ENCODE data around the gene ABHD4.

Gene ABHD4

DNA sequence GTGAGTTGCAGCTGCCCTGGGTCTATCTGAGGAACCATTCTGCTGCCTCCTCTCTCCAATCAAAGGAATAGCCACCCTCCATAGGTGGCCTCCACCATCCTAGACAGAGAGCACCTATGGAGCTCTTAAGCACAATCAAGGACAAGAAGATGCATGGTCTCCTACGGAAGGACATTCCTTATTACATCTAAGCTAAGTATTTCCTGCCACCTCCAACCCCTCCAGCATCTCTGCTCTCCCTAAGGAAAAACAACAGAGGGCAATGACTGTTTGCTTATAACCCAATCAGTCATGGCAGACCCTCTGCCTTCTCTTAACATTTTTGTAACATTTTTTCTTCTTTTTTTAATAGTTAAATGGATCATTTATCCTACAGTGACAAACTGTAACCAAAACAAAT, 60.8 kb downstream of the ABHD4 start:
- no peak overlapping the region for H3K4me2 ChIP-seq (ENCODE audit: low read length)
- TF ChIP-seq, protein P1, sequence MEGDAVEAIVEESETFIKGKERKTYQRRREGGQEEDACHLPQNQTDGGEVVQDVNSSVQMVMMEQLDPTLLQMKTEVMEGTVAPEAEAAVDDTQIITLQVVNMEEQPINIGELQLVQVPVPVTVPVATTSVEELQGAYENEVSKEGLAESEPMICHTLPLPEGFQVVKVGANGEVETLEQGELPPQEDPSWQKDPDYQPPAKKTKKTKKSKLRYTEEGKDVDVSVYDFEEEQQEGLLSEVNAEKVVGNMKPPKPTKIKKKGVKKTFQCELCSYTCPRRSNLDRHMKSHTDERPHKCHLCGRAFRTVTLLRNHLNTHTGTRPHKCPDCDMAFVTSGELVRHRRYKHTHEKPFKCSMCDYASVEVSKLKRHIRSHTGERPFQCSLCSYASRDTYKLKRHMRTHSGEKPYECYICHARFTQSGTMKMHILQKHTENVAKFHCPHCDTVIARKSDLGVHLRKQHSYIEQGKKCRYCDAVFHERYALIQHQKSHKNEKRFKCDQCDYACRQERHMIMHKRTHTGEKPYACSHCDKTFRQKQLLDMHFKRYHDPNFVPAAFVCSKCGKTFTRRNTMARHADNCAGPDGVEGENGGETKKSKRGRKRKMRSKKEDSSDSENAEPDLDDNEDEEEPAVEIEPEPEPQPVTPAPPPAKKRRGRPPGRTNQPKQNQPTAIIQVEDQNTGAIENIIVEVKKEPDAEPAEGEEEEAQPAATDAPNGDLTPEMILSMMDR (IDR thresholded peaks at IDR 0.05; ENCODE audit: low read depth, low read length), result no peak
- no peak for TF ChIP-seq EZH2phosphoT487 (IDR thresholded peaks at IDR 0.05; ENCODE audit: low read depth)
- H3K4me3 ChIP-seq (ENCODE audit: low read length), result no peak overlapping the region
- no peak overlapping the region for H3K9ac ChIP-seq (ENCODE audit: low read length)
- H2AFZ ChIP-seq (ENCODE audit: low read depth, low read length), result no peak overlapping the region
- H3K79me2 ChIP-seq (ENCODE audit: low read length), result no peaks in the 10 kb centered on the region
- H3K27ac ChIP-seq (ENCODE audit: low read length), result no peak overlapping the region
- no peaks in the 10 kb centered on the region for H3K36me3 ChIP-seq (replicated peaks; ENCODE audit: low read depth, low read length)
- peaks cover 4% of the 10 kb centered on the region; the same call in 1 of the 2 replicates for H3K4me1 ChIP-seq (ENCODE audit: low read length)
- no peaks in the 10 kb centered on the region for H4K20me1 ChIP-seq (ENCODE audit: insufficient read depth, low read length)
- H3K27me3 ChIP-seq (ENCODE audit: low read depth, low read length), result 0 out of 2 replicates have a peak, but pooled peaks cover 3% of the 10 kb centered on the region
- no peaks in the 10 kb centered on the region for H3K9me3 ChIP-seq (ENCODE audit: insufficient read depth, low read length)

DNA sequence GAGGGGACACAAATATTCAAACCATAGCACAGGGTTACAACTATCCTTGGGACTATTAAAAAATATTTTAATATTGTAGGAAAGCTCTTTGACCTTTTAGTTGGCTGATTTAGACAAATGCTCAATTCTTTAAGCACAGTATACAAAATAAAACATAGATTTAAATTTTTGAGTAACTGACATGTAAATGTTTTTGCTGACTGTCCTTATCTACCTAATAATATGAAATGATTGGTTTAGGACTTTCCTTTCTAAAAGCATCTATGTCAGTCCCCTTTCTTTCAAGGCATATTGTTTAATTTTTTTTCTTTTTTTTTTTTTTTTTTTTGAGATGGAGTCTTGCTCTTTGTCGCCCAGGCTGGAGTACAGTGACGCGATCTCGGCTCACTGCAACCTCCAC, 62.6 kb downstream of the ABHD4 start:
- 0 out of 2 replicates have a peak, but pooled peaks cover 3% of the 10 kb centered on the region for H3K27me3 ChIP-seq (ENCODE audit: low read depth, low read length)
- H3K79me2 ChIP-seq (ENCODE audit: low read length), result no peaks in the 10 kb centered on the region
- H2AFZ ChIP-seq (ENCODE audit: low read depth, low read length), result no peak overlapping the region
- H3K4me3 ChIP-seq (ENCODE audit: low read length), result no peak overlapping the region
- no peak overlapping the region for H3K4me2 ChIP-seq (ENCODE audit: low read length)
- no peaks in the 10 kb centered on the region for H3K4me1 ChIP-seq (ENCODE audit: low read length)
- no peak overlapping the region for H3K27ac ChIP-seq (ENCODE audit: low read length)
- H3K9me3 ChIP-seq (ENCODE audit: insufficient read depth, low read length), result no peaks in the 10 kb centered on the region
- no peak for TF ChIP-seq EZH2phosphoT487 (IDR thresholded peaks at IDR 0.05; ENCODE audit: low read depth)
- TF ChIP-seq, protein P1 (IDR thresholded peaks at IDR 0.05; ENCODE audit: low read depth, low read length), result no peak
- H3K36me3 ChIP-seq (replicated peaks; ENCODE audit: low read depth, low read length), result no peaks in the 10 kb centered on the region
- H4K20me1 ChIP-seq (ENCODE audit: insufficient read depth, low read length), result no peaks in the 10 kb centered on the region
- no peak overlapping the region for H3K9ac ChIP-seq (ENCODE audit: low read length)

Data from OCI-LY3 (cell line).